Pancreas (tissue), 10 donors: ENCODE data around the gene SHROOM3. TPM values are rescaled to one million over a fixed set of nuclear protein-coding genes. Genes with fewer than 3 reads are reported as not detected.

Source experiments
- ATAC-seq, 4 donors: fragments of 200-7000 bp; cut with Tn5 transposase; one replicate each; pipeline versions ENCODE4 v1.8.0 to v1.9.1; 2020; ENCODE audit warnings: mild to moderate bottlenecking in 4 of 4, moderate library complexity in 4 of 4
- DNase-seq, 6 donors: peaks; one replicate each; pipeline ENCODE4 v3.0.0-alpha.2; 2020
- FAIRE-seq: peaks from 2 replicates; lab custom pipeline; 2012; peaks lifted over from hg19 to GRCh38; lab: Jason Lieb, UNC
- H3K27ac ChIP-seq, 4 donors: fragments of 200-600 bp; sonication (generic); 1 replicate in 3 of 4; 2 replicates in 1 of 4; pipeline versions ENCODE4 v1.5.0 to v1.8.0; 2020
- H3K27me3 ChIP-seq, 4 donors: fragments of 200-600 bp; one replicate each; pipeline ENCODE4 v1.8.0; 2021
- H3K36me3 ChIP-seq, 3 donors: fragments of 200-600 bp; sonication (generic) in 1 of 3; one replicate each; pipeline versions ENCODE4 v1.5.0 to v1.8.0; 2020 to 2021
- H3K4me1 ChIP-seq, 3 donors: fragments of 200-600 bp; one replicate each; pipeline ENCODE4 v1.8.0; 2021
- H3K4me3 ChIP-seq, 4 donors: fragments of 200-600 bp; sonication (generic) in 2 of 4; one replicate each; pipeline versions ENCODE4 v1.5.0 to v1.8.0; 2020 to 2021
- H3K9me3 ChIP-seq, 4 donors: fragments of 200-600 bp; one replicate each; pipeline ENCODE4 v1.8.0; 2021
- WGBS, 2 donors: extraction: QIAGEN DNeasy Blood & Tissue Kit; methylation state at CpG; one replicate each; pipeline ENCODE4 v1.1.7; 2013; 5-methylcytosine and 5-hydroxymethylcytosine counted together
- intact Hi-C, 3 donors: fragments of 100-400 bp; cut with DNase I; formaldehyde crosslinking; loops; one replicate each; pipeline versions ENCODE4 v1.11.1 to v1.14.2; 2022
- polyA plus RNA-seq, 2 donors: library from polyadenylated mRNA; stranded (reverse); fragments of 200-250 nt; gene quantifications; one replicate each; pipeline ENCODE4 v1.2.3, GENCODE V29; 2013
- total RNA-seq, 6 donors: library from RNA; stranded (reverse); fragmentation: NEBNext Ultra II Directional in 4 of 6; extraction: Animal tissue kit (Norgen Biotek cat#: 25700) in 4 of 6; gene quantifications; one replicate each; pipeline versions ENCODE4 v1.2.1 to v1.2.4, GENCODE V29; 2021 to 2023
- TF ChIP-seq, protein P1 (sequence below), 4 donors: fragments of 200-600 bp; sonication (generic) in 3 of 4; IDR thresholded peaks; one replicate each; pipeline versions ENCODE4 v1.5.0 to v1.8.0; 2021; ENCODE audit warnings: antibody characterized with exemption in 4 of 4
- donor health status: healthy with polysubstance abuse.
- donor health status: DM: no; HTN: no; CAD: no; lungs with moderate emphysema.
- donor health status: DM: no; HTN: no; CAD: no.
- donor health status: control.
- donor health status: control.
- donor health status: Bipolar disorder and iron deficiency.
- donor health status: DM: yes; HTN: yes; CAD: no.
- donor health status: DM: no; HTN: no; CAD: no.
- donor health status: DM: no; HTN: no; CAD: no.
- donor health status: DM: yes; HTN: yes; CAD: no.

The SHROOM3 gene
- total and polyA plus RNA-seq, 8 donors: 6.2 to 43.5 (median 17.1) TPM

DNA sequence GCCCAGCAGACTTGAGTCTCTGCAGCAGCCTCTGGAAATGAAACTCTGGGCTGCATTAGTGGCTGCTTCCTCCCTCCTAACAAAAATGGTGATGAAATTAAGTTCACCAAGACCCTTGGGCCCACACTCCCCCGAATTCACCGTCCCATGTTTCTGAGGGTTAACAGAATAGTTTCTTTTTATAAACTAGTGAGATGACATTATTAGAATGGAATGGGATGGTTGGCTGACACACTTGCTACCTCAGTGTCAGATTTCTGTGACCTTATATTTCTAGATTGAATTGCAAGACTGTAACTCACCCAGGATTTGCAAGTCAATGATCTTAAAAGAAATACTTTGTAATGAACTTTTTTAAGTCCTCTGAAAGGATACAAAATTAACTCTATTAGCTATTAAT, 127.1 kb downstream of the SHROOM3 start:
- Histone ChIP-seq H3K4me3 (no peak overlapping the region), H3K36me3 (no peaks in the 10 kb centered on the region), H3K27me3 (no peaks in the 10 kb centered on the region), H3K27ac (peak overlapping the region in 1 of 4 donors; percentile 46), H3K4me1 (peaks cover 0 to 11% (median 7%) of the 10 kb centered on the region in 3 donors), H3K9me3 (no peaks in the 10 kb centered on the region)
- 57 to 59% methylated on average over 2 of the region's 2 CpGs for WGBS, 2 donors
- TF ChIP-seq, protein P1, sequence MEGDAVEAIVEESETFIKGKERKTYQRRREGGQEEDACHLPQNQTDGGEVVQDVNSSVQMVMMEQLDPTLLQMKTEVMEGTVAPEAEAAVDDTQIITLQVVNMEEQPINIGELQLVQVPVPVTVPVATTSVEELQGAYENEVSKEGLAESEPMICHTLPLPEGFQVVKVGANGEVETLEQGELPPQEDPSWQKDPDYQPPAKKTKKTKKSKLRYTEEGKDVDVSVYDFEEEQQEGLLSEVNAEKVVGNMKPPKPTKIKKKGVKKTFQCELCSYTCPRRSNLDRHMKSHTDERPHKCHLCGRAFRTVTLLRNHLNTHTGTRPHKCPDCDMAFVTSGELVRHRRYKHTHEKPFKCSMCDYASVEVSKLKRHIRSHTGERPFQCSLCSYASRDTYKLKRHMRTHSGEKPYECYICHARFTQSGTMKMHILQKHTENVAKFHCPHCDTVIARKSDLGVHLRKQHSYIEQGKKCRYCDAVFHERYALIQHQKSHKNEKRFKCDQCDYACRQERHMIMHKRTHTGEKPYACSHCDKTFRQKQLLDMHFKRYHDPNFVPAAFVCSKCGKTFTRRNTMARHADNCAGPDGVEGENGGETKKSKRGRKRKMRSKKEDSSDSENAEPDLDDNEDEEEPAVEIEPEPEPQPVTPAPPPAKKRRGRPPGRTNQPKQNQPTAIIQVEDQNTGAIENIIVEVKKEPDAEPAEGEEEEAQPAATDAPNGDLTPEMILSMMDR (IDR thresholded peaks at IDR 0.05): no peak
- DNase-seq: no peak
- no peak for FAIRE-seq
- intact Hi-C loops: no loop called here
- ATAC-seq: peak in 1 of 4 donors; percentile 76

GRCh38 chr4:76562836-76563453, 127.9 kb downstream of the SHROOM3 start:
- DNase-seq: no peak
- peak overlapping the region in 3 of 4 donors; percentile 10 to 46 (median 19) for H3K27ac ChIP-seq
- H3K36me3 ChIP-seq: no peaks in the 10 kb centered on the region
- no peak overlapping the region for H3K4me3 ChIP-seq
- 72 to 78% methylated on average over 4 of the region's 4 CpGs for WGBS, 2 donors
- peak in 2 of 4 donors; percentile 18 to 42 for ATAC-seq
- intact Hi-C loops: no loop called here
- H3K27me3 ChIP-seq: no peaks in the 10 kb centered on the region
- H3K9me3 ChIP-seq: no peaks in the 10 kb centered on the region
- TF ChIP-seq, protein P1 (IDR thresholded peaks at IDR 0.05): no peak
- peaks cover 0 to 11% (median 7%) of the 10 kb centered on the region in 3 donors for H3K4me1 ChIP-seq
- FAIRE-seq: no peak

- Histone ChIP-seq H3K4me3 (no peak overlapping the region), H3K36me3 (no peaks in the 10 kb centered on the region), H3K27ac (peak overlapping the region in 3 of 4 donors; percentile 10 to 19 (median 13)), H3K27me3 (no peaks in the 10 kb centered on the region), H3K4me1 (peaks cover 0 to 11% (median 7%) of the 10 kb centered on the region in 3 donors), H3K9me3 (no peaks in the 10 kb centered on the region)
- TF ChIP-seq, protein P1 (IDR thresholded peaks at IDR 0.05): no peak
- DNase-seq: no peak
- WGBS, 2 donors: 82 to 89% methylated on average over 7 of the region's 7 CpGs
- ATAC-seq: peak; percentile 67 to 87 (median 70)
- intact Hi-C loops: no loop called here
- no peak for FAIRE-seq
Observed at GRCh38 chr4:76563454-76564122, 128.6 kb downstream of the SHROOM3 start.

GRCh38 chr4:76564123-76564915, 129.3 kb downstream of the SHROOM3 start:
- H3K4me3 ChIP-seq: no peak overlapping the region
- 95 to 98% methylated on average over 4 of the region's 4 CpGs for WGBS, 2 donors
- no peaks in the 10 kb centered on the region for H3K27me3 ChIP-seq
- intact Hi-C loops: no loop called here
- H3K9me3 ChIP-seq: no peaks in the 10 kb centered on the region
- ATAC-seq (no peak), FAIRE-seq (no peak), DNase-seq (no peak)
- TF ChIP-seq, protein P1 (IDR thresholded peaks at IDR 0.05): no peak
- no peaks in the 10 kb centered on the region for H3K36me3 ChIP-seq
- peaks cover under 1 to 16% (median 7%) of the 10 kb centered on the region in 3 donors for H3K4me1 ChIP-seq
- peak overlapping the region in 2 of 4 donors; percentile 10 to 13 for H3K27ac ChIP-seq
